HK-2 (cell line): ENCODE measurements around the gene NSUN4.

Experiments used
- DNase-seq: peaks from one replicate; pipeline ENCODE4 v3.0.0-alpha.2; 2018; ENCODE audit not compliant: unreplicated experiment

NSUN4 gene

GRCh38 chr1:46405724-46406123 is 65.1 kb downstream of the NSUN4 start:
- DNase-seq, result no peak

DNA sequence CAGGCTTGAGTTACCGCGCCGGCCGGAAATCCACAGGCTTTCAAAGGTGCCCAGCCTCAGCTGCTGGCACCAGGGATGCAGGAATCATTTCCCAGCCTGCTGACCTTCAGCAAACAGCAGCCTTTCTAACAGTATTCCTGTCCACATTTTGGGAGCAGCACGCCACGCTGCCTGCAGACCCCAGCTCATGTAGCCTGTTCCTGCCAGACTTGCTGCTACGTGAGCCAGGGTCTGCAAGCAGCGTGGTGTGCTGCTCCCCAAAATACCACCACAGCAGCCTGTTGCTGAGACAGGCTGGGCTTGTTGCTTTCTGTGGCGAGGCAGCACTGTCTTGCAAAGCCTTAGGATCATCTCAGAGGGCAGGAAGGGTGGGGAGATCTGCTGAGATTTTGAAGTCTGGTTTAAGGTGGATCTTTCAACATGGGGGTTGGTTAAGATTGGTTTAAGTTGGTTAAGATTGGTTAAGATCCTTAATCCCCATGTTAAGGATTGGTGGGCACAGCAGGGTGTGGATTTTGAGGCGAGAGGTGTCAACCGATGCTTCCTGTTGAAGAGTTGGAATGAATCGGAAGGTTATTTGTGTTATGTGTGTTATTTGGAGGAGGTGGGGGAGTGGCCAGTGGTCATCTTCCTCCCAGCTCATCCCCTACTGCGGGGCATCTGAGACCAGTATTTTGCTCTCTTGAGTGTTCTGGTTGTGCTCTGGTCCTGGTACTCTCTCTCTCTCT is 66.4 kb downstream of the NSUN4 start:
- peak; percentile 24 for DNase-seq

GRCh38 chr1:46407636-46408035 is 67.0 kb downstream of the NSUN4 start:
- DNase-seq, result no peak

- no peak for DNase-seq
These were observed 67.9 kb downstream of the NSUN4 start for GRCh38 chr1:46408356-46409062.

GRCh38 chr1:46409063-46409372 is 68.4 kb downstream of the NSUN4 start:
- no peak for DNase-seq

GRCh38 chr1:46410156-46411009 is 69.8 kb downstream of the NSUN4 start:
- DNase-seq, result no peak

DNA sequence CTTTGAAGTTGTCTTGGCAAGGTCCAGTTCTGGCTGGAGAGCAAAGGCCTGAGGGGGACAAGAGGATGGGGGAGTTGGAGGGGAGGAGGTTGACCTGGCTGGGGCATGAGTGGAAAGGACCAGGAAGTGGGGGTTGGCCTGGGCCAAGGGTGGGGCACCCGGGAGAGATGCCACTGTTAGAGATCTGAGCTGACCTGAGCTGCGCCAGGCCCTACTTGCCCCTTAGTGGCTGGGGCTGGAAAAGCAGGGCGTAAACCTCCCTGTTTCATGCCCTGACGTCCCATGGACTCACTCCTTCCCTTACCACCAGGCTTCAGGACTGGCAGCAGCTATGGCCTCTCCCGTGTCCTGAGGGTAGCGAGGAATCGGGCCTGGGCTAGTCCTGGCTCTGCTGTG is 70.4 kb downstream of the NSUN4 start:
- DNase-seq, result no peak
